GM20000 (cell line): ENCODE measurements around the gene FLVCR1.

Experiments
- DNase-seq: peaks from one replicate; pipeline ENCODE4 v3.0.0; 2012; ENCODE audit warnings: low spot score
- TF ChIP-seq, protein P1 (sequence below): IDR thresholded peaks from 2 replicates; pipeline ENCODE4 v1.5.1; 2012; ENCODE audit warnings: mild to moderate bottlenecking, control low read depth; ENCODE audit errors: extremely low read depth, missing control alignments

The FLVCR1 gene

GRCh38 chr1:212857992-212858460, at the start of gene FLVCR1:
Gene FLVCR1 (plus strand): TSS chr1:212858275. CDS start chr1:212858453, 178 bp downstream.
- TF ChIP-seq, protein P1, sequence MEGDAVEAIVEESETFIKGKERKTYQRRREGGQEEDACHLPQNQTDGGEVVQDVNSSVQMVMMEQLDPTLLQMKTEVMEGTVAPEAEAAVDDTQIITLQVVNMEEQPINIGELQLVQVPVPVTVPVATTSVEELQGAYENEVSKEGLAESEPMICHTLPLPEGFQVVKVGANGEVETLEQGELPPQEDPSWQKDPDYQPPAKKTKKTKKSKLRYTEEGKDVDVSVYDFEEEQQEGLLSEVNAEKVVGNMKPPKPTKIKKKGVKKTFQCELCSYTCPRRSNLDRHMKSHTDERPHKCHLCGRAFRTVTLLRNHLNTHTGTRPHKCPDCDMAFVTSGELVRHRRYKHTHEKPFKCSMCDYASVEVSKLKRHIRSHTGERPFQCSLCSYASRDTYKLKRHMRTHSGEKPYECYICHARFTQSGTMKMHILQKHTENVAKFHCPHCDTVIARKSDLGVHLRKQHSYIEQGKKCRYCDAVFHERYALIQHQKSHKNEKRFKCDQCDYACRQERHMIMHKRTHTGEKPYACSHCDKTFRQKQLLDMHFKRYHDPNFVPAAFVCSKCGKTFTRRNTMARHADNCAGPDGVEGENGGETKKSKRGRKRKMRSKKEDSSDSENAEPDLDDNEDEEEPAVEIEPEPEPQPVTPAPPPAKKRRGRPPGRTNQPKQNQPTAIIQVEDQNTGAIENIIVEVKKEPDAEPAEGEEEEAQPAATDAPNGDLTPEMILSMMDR: no peak
- peak; percentile 97 for DNase-seq

- DNase-seq: no peak
- TF ChIP-seq, protein P1: peak; percentile 14
Measured at GRCh38 chr1:212814537-212815334, 43.3 kb upstream of the FLVCR1 start.

GRCh38 chr1:212816567-212817278, 41.4 kb upstream of the FLVCR1 start:
- DNase-seq: no peak
- TF ChIP-seq, protein P1: no peak

DNA sequence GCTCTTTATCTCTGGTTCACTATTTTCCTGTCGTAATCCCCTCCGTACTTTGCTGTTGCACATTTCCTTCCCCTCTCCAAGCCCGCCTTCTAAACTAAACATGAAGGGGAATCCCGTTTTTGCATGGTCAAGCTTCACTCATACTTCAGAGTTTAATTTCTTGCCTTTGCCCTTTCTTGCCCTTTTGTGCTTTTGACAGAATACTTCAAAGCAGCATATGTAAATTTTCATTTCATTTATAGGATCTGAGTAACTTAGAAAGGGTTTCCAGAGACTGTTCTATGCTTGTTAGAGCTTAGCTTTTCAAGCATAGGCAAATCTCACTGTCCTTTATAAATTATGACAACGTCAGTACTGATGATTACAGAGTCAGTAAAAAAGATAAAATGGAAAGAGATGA, 38.3 kb upstream of the FLVCR1 start:
- DNase-seq: peak; percentile 52
- TF ChIP-seq, protein P1: no peak

DNA sequence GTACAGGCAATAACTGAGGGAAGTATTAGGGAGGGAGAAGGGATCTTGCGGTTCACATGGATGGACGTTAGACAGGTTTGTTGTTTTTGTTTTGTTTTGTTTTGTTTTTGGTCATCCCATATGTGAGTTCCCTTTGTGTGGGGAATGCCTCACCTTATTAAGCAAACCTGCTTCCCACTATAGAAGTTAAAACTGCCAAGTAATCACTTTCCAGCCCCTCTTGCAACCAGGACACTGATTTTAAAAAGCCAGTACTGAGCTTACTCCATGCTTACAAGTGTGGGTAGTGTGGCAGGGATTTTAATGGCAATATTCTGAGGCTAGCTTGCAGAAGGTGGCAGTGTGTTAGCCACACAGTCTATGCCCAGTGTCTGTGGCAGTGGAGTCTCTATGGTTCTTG, 37.1 kb upstream of the FLVCR1 start:
- DNase-seq: no peak
- TF ChIP-seq, protein P1: no peak

DNA sequence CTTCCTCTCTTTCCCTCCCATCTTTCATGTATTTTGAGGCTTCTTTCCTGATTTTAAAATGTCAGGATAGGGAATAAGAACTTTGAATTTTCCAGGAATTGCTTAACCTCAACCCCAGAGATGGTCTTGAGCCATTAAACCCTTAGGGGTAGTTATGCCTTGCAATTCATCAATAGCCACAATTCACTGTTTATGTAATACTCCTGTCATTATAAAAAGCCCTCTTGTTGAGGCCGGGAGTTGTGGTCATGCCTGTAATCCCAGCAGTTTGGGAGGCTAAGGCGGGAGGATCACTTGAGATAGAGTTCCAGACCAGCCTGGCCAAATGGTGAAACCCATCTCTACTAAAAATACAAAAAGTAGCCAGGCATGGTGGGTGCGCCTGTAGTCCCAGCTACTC, 35.1 kb upstream of the FLVCR1 start:
- TF ChIP-seq, protein P1: no peak
- DNase-seq: no peak

GRCh38 chr1:212824201-212824600, 33.9 kb upstream of the FLVCR1 start:
- TF ChIP-seq, protein P1: no peak
- no peak for DNase-seq
